HL-60 (cell line): ENCODE results near the gene KCNJ15.

Experiments
- CTCF ChIP-seq: IDR thresholded peaks from one replicate; pipeline ENCODE4 v1.5.1; 2011; ENCODE audit warnings: low read length, control low read depth, inconsistent platforms; ENCODE audit not compliant: insufficient read depth
- GABPA ChIP-seq: IDR thresholded peaks from 2 replicates; pipeline ENCODE4 v1.6.1; 2012; ENCODE audit warnings: low read depth
- POLR2AphosphoS5 ChIP-seq: IDR thresholded peaks from 2 replicates; pipeline ENCODE4 v1.6.1; 2012; ENCODE audit warnings: low read depth

- TF ChIP-seq CTCF (no peak), GABPA (no peak), POLR2AphosphoS5 (no peak)
Observed at GRCh38 chr21:38341546-38342012, 84.8 kb downstream of the KCNJ15 start.
